K562 (cell line): ENCODE data around the gene APLNR. TPM values are rescaled to one million over a fixed set of nuclear protein-coding genes. Genes with fewer than 3 reads are reported as not detected.

Experiments
- ATAC-seq: fragments of 200-7000 bp; cut with Tn5 transposase; 3 replicates; pipeline ENCODE4 v1.9.1; 2020; ENCODE audit warnings: moderate library complexity
- Bru-seq: library from RNA; stranded (reverse); fragments of 400-500 nt; gene quantifications from one replicate; lab custom pipeline; 2021; lab: Mats Ljungman, UMichigan
- BruChase-seq, 2 experiments: library from RNA; stranded (reverse); fragments of 400-500 nt; gene quantifications; one replicate each; lab custom pipeline; 2021; lab: Mats Ljungman, UMichigan
- BruUV-seq: library from RNA; stranded (reverse); fragments of 400-500 nt; replicated peaks from 2 replicates; lab custom pipeline; 2021; lab: Mats Ljungman, UMichigan
- CTCF ChIA-PET: fragments of 300-600 bp; formaldehyde crosslinking; extraction: SDS; loops from one replicate; lab custom pipeline; 2021; ENCODE audit warnings: low intra/inter-chr PET ratio; lab: Yijun Ruan, JAX
- POLR2A ChIA-PET: fragments of 300-600, 350-650 bp; sonication (Branson Sonifier 250); formaldehyde crosslinking; extraction: SDS; loops from one replicate; lab custom pipeline; 2021; ENCODE audit warnings: antibody characterized with exemption, inconsistent platforms; lab: Yijun Ruan, JAX
- DNase-seq, 4 experiments: peaks; one replicate each; pipeline versions ENCODE4 v3.0.0 to v3.0.0-alpha.2; 2011 to 2018; ENCODE audit warnings: low spot score in 3 of 4, mixed read lengths in 3 of 4; ENCODE audit errors: extremely low read depth in 1 of 4
- FAIRE-seq: peaks from 2 replicates; lab custom pipeline; 2011; peaks lifted over from hg19 to GRCh38; lab: Jason Lieb, UNC
- H2AFZ ChIP-seq: 2 replicates; pipeline ENCODE4 v1.6.0; 2011; ENCODE audit warnings: low read depth, low read length, control low read depth, inconsistent platforms
- H3K27ac ChIP-seq: fragments of 200-600 bp; 3 replicates; pipeline ENCODE4 v1.8.0; 2011; ENCODE audit warnings: low read depth, mild to moderate bottlenecking, control low read depth, inconsistent platforms, low read length, moderate library complexity, mixed read lengths; ENCODE audit errors: extremely low read depth
- H3K27me3 ChIP-seq, 2 experiments: fragments of 300-600 bp in 1 of 2; 2 replicates in 1 of 2; 3 replicates in 1 of 2; pipeline versions ENCODE4 v1.6.0 to v1.8.0; 2011; ENCODE audit warnings: inconsistent platforms in 2 of 2, low read length in 2 of 2, mild to moderate bottlenecking in 1 of 2, mixed read lengths in 1 of 2, moderate library complexity in 1 of 2; ENCODE audit not compliant: control insufficient read depth in 2 of 2, insufficient read depth in 2 of 2
- H3K36me3 ChIP-seq: fragments of 300-600 bp; 3 replicates; pipeline ENCODE4 v1.8.0; 2011; ENCODE audit warnings: mild to moderate bottlenecking, low read length, inconsistent platforms; ENCODE audit not compliant: control insufficient read depth, insufficient read depth
- H3K4me1 ChIP-seq, 2 experiments: fragments of 200-600 bp in 1 of 2; replicated peaks in 1 of 2; 2 replicates in 1 of 2; 3 replicates in 1 of 2; pipeline versions ENCODE4 v1.5.1 to v1.8.0; 2011; ENCODE audit warnings: inconsistent platforms in 2 of 2, low read length in 2 of 2, mild to moderate bottlenecking in 1 of 2, mixed read lengths in 1 of 2, moderate library complexity in 1 of 2; ENCODE audit not compliant: control insufficient read depth in 2 of 2, insufficient read depth in 2 of 2
- H3K4me2 ChIP-seq: 2 replicates; pipeline ENCODE4 v1.6.1; 2011; ENCODE audit warnings: low read length, control low read depth, inconsistent platforms, mixed read lengths; ENCODE audit not compliant: insufficient read depth
- H3K4me3 ChIP-seq: fragments of 200-600 bp; sonication (generic), shearing (Covaris generic); 2 replicates; pipeline ENCODE4 v1.5.1; 2016; ENCODE audit warnings: control low read depth, inconsistent platforms
- H3K79me2 ChIP-seq: fragments of 200-600 bp; 3 replicates; pipeline ENCODE4 v1.8.0; 2011; ENCODE audit warnings: low read length, inconsistent platforms; ENCODE audit not compliant: control insufficient read depth, insufficient read depth
- H3K9ac ChIP-seq, 2 experiments: 2 replicates each; pipeline versions ENCODE4 v1.6.0 to v1.6.1; 2011; ENCODE audit warnings: low read depth in 2 of 2, low read length in 2 of 2, control low read depth in 1 of 2, inconsistent platforms in 1 of 2, mild to moderate bottlenecking in 1 of 2, mixed read lengths in 1 of 2; ENCODE audit not compliant: insufficient read depth in 1 of 2
- H3K9me1 ChIP-seq: one replicate; pipeline ENCODE4 v1.6.0; 2011; ENCODE audit warnings: inconsistent platforms, mild to moderate bottlenecking, low read length, moderate library complexity; ENCODE audit not compliant: control insufficient read depth, insufficient read depth
- H3K9me3 ChIP-seq: replicated peaks from 2 replicates; pipeline ENCODE4 v1.5.1; 2011; ENCODE audit warnings: low read depth, low read length, inconsistent platforms; ENCODE audit not compliant: control insufficient read depth, insufficient read depth
- H4K20me1 ChIP-seq: replicated peaks from 2 replicates; pipeline ENCODE4 v1.6.1; 2011; ENCODE audit warnings: low read length, inconsistent platforms, mixed read lengths; ENCODE audit not compliant: control insufficient read depth, insufficient read depth
- BDP1 ChIP-seq: IDR thresholded peaks from 3 replicates; pipeline ENCODE4 v1.6.1; 2011; ENCODE audit not compliant: insufficient read length, insufficient read depth
- CBFA2T3 ChIP-seq: fragments of 450-650 bp; IDR thresholded peaks from 2 replicates; pipeline ENCODE4 v1.6.1; 2017
- FUS ChIP-seq: fragments of 200-400 bp; formaldehyde crosslinking; optimal IDR thresholded peaks from 2 replicates; pipeline ENCODE3; 2017; ENCODE audit warnings: low read depth, low read length
- GATA2 ChIP-seq: sonication (generic); formaldehyde crosslinking; IDR thresholded peaks from 2 replicates; pipeline ENCODE4 v1.4.0; 2020; ENCODE audit warnings: mild to moderate bottlenecking, missing genetic modification reagents
- GTF2A2 ChIP-seq: IDR thresholded peaks from 2 replicates; pipeline ENCODE4 v1.6.1; 2016; ENCODE audit warnings: mild to moderate bottlenecking, missing genetic modification characterization, missing compliant biosample characterization
- HDAC1 ChIP-seq, 2 experiments: fragments of 450-650 bp; IDR thresholded peaks; 2 replicates each; pipeline ENCODE4 v1.6.1; 2016 to 2017; ENCODE audit warnings: inconsistent platforms in 1 of 2, mild to moderate bottlenecking in 1 of 2, moderate library complexity in 1 of 2
- KAT2B ChIP-seq: IDR thresholded peaks from one replicate; pipeline ENCODE4 v1.6.1; 2012; ENCODE audit warnings: low read depth, mild to moderate bottlenecking, control low read depth, inconsistent platforms, low read length, moderate library complexity
- MCM5 ChIP-seq: fragments of 450-650 bp; IDR thresholded peaks from 2 replicates; pipeline ENCODE4 v1.6.1; 2016; ENCODE audit warnings: low read depth
- POLR2AphosphoS5 ChIP-seq: IDR thresholded peaks from 2 replicates; pipeline ENCODE4 v1.6.1; 2011; ENCODE audit warnings: mild to moderate bottlenecking, low read depth, low read length, moderate library complexity; ENCODE audit not compliant: control insufficient read depth, insufficient read depth
- SMARCA5 ChIP-seq: fragments of 450-650 bp; IDR thresholded peaks from 2 replicates; pipeline ENCODE4 v1.6.1; 2016
- XRCC5 ChIP-seq: fragments of 200-400 bp; formaldehyde crosslinking; IDR thresholded peaks from 2 replicates; pipeline ENCODE4 v1.6.1; 2017; ENCODE audit warnings: low read depth, mild to moderate bottlenecking, low read length
- ZBTB8A ChIP-seq: fragments of 450-650 bp; IDR thresholded peaks from 2 replicates; pipeline ENCODE4 v1.6.1; 2018; ENCODE audit warnings: mild to moderate bottlenecking, moderate library complexity; ENCODE audit not compliant: partially characterized antibody
- ZNF668 ChIP-seq: fragments of 250-450 bp; sonication (Bioruptor Pico); IDR thresholded peaks from 2 replicates; pipeline ENCODE4 v1.8.0; 2022; ENCODE audit warnings: mild to moderate bottlenecking, inconsistent platforms
- ZNF76 ChIP-seq: fragments of 250-450 bp; sonication (Bioruptor Pico); IDR thresholded peaks from 2 replicates; pipeline ENCODE4 v1.4.0; 2020; ENCODE audit warnings: mild to moderate bottlenecking, moderate library complexity, borderline replicate concordance
- WGBS: fragments of 100-300 bp; shearing (Covaris generic); methylation state at CpG from one replicate; pipeline ENCODE4 v1.1.6; 2016; ENCODE audit warnings: low coverage, mixed read lengths; ENCODE audit not compliant: insufficient coverage; ENCODE audit errors: missing lambda C conversion rate; 5-methylcytosine and 5-hydroxymethylcytosine counted together
- in situ Hi-C: fragments of 300-500 bp; cut with MboI; formaldehyde crosslinking; loops from 4 replicates; pipeline ENCODE4 v1.15.0; 2018; ENCODE audit warnings: inconsistent platforms, mixed read lengths
- intact Hi-C: fragments of 100-400 bp; cut with micrococcal nuclease; formaldehyde crosslinking; loops from 2 replicates; pipeline ENCODE4 v1.14.2; 2022
- long read RNA-seq, 3 experiments: library from polyadenylated mRNA in 2 of 3; library from RNA in 1 of 3; unstranded in 2 of 3; stranded (forward) in 1 of 3; transcript quantifications; one replicate each; pipeline ENCODE4 v2.0.0, GENCODE V29; 2019 to 2022
- polyA minus RNA-seq, 3 experiments: library from RNA; depleted of rRNA, polyadenylated mRNA; stranded (reverse); fragments of >200 nt; gene quantifications; 2 replicates each; pipeline ENCODE4 v1.2.3, GENCODE V29; 2011
- polyA plus RNA-seq, 8 experiments: library from polyadenylated mRNA; depleted of rRNA in 4 of 8; stranded (reverse) in 5 of 8; unstranded in 3 of 8; fragments of >200 nt; fragmentation: Nextera tagmentation in 2 of 8; fragmentation: Illumina TruSeq in 1 of 8; extraction: Ambion mirVana in 2 of 8; extraction: Trizol in 1 of 8; gene quantifications; 2 replicates each; pipeline versions ENCODE4 v1.2.1 to v1.2.3, GENCODE V29; 2011 to 2014; ENCODE audit warnings: inconsistent platforms in 1 of 8, missing spikeins in 1 of 8
- total RNA-seq, 7 experiments: library from RNA; depleted of rRNA in 6 of 7; stranded (reverse); fragments of >200 nt in 6 of 7; fragmentation: Illumina TruSeq in 2 of 7; extraction: Trizol in 2 of 7; gene quantifications; 2 replicates each; pipeline versions ENCODE4 v1.2.1 to v1.2.3, GENCODE V29; 2011 to 2021; ENCODE audit warnings: low replicate concordance in 1 of 7
- TF ChIP-seq, protein P1 (sequence below): sonication (generic); formaldehyde crosslinking; IDR thresholded peaks from 2 replicates; pipeline ENCODE4 v1.8.0; 2023; ENCODE audit warnings: mild to moderate bottlenecking, missing genetic modification reagents
- TF ChIP-seq, protein P2 (sequence below): fragments of 450-650 bp; formaldehyde crosslinking; IDR thresholded peaks from 2 replicates; pipeline ENCODE4 v1.4.0; 2022; ENCODE audit warnings: missing genetic modification characterization

The APLNR gene
- 10.9 and 17.6 TPM in 2 replicates for total RNA-seq (2011; cell fraction: chromatin; rRNA removed; ENCODE audit: low replicate concordance)
- 24.2 and 27.0 TPM in 2 replicates for total RNA-seq (2011; cell fraction: nucleolus; rRNA removed)
- total RNA-seq (2011; cell fraction: nucleoplasm; rRNA removed) = 22.6 and 26.2 TPM in 2 replicates
- total RNA-seq (2014; rRNA removed) (0.50 and 0.86 TPM in 2 replicates), total RNA-seq (2014; rRNA removed; fragmentation: Illumina TruSeq; extraction: Trizol) (0.58 and 0.61 TPM in 2 replicates), total RNA-seq (2015; rRNA removed; fragmentation: Illumina TruSeq; extraction: Trizol) (0.65 and 0.72 TPM in 2 replicates), total RNA-seq (2021) (1.9 and 2.0 TPM in 2 replicates), polyA plus RNA-seq (2011; rRNA removed) (2.0 and 2.1 TPM in 2 replicates), polyA plus RNA-seq (2014; fragmentation: Illumina TruSeq; extraction: Trizol) (1.7 and 1.9 TPM in 2 replicates), polyA plus RNA-seq (2014; fragmentation: Nextera tagmentation; extraction: Ambion mirVana) (under 1 TPM; 0.15 to 0.41 TPM), polyA plus RNA-seq (2014; rRNA removed) (0.94 and 1.4 TPM in 2 replicates), polyA minus RNA-seq (2011; rRNA and poly(A)+ RNA removed) (1.5 and 2.6 TPM in 2 replicates), Bru-seq, nascent RNA (percentile 47 among the genes with signal in this experiment), BruChase-seq, experiment 1, labeled RNA remaining after a 2-hour chase (percentile 42 among the genes with signal in this experiment), BruChase-seq, experiment 2, labeled RNA remaining after a 6-hour chase (percentile 46 among the genes with signal in this experiment)
- polyA plus RNA-seq (2011; cell fraction: cytosol; rRNA removed) = 1.9 and 4.8 TPM in 2 replicates
- 2.5 and 4.0 TPM in 2 replicates for polyA plus RNA-seq (2011; cell fraction: nucleus; rRNA removed)
- 1.4 and 2.6 TPM in 2 replicates for polyA plus RNA-seq (2012)
- polyA minus RNA-seq (2011; cell fraction: cytosol; rRNA and poly(A)+ RNA removed) = 0.91 and 1.7 TPM in 2 replicates
- polyA minus RNA-seq (2011; cell fraction: nucleus; rRNA and poly(A)+ RNA removed) = 1.8 and 1.9 TPM in 2 replicates
- long read RNA-seq, experiment 1, transcript APLNR-202 (1 exons, 3,609 nt) = major isoform, 6 of 6 reads
- long read RNA-seq, experiment 1, partial matches to known transcripts = 0 of 6 reads
- long read RNA-seq, experiment 1, other reads (novel, unspliced or antisense) = 0 of 6 reads
- long read RNA-seq, experiment 2, partial matches to known transcripts = 0 of 3 reads
- long read RNA-seq, experiment 2, other reads (novel, unspliced or antisense) = 0 of 3 reads
- long read RNA-seq, experiment 3, partial matches to known transcripts = 0 of 1 reads
- long read RNA-seq, experiment 3, other reads (novel, unspliced or antisense) = 0 of 1 reads

DNA sequence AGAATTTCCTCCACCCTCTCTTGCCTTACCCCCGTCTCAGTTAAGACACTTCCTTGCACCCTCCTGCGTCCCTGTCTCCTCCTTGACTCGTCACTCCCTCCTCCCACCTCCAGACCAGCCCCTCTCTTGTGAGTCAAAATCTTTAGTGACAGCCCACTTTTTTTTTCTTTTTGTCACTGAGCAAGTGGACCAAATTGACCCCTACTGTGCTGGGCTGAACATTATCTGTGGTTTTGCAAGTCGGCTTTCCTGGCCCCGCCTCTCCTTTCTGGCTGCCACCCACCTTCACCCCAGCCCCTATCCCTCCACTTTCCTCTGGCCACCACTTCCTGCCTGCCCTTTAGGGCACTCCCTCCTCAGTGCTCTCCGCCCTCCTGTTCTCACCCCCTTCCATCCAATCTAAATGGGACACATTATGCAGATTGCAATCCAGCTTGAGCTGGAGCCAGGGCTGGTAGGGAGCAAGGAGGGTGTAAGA lies at the start of gene APLNR:
Gene APLNR (minus strand): TSS at position 47 of the 478 bp plus-strand sequence. CDS start 246 bp downstream, outside the sequence.
- Histone ChIP-seq H3K79me2 (no peaks in the 10 kb centered on the region; the same call in 2 of the 3 replicates), H3K4me3 (no peak within 1 kb of the TSS), H3K9me1 (no peaks in the 10 kb centered on the region), H4K20me1 (no peaks in the 10 kb centered on the region; the same call in 1 of the 2 replicates), H3K4me1 (peaks cover 36 to 64% of the 10 kb centered on the region in 2 experiments), H3K4me2 (peak within 1 kb of the TSS; percentile 77), H3K27me3 (peaks cover 0 to 2% of the 10 kb centered on the region in 2 experiments; a peak in 4 of 5 replicates), H2AFZ (peak within 1 kb of the TSS; percentile 73), H3K9me3 (no peaks in the 10 kb centered on the region), H3K27ac (peak within 1 kb of the TSS; percentile 16; the same call in 1 of the 3 replicates), H3K9ac (peak within 1 kb of the TSS; percentile 48 to 83), H3K36me3 (no peaks in the 10 kb centered on the region)
- BruUV-seq = no TSS peak
- intact Hi-C loops = no loop called here
- 0% methylated on average over 6 of the region's 6 CpGs for WGBS
- FAIRE-seq (peak; percentile 95), DNase-seq (peak; percentile 63 to 91 (median 73)), ATAC-seq (peak; percentile 84)
- CTCF ChIA-PET = no interaction called here
- in situ Hi-C loops = no loop called here
- POLR2A ChIA-PET = interaction anchor here (0.6 to 1.5 kb wide), 2 partner anchors 12 to 889 kb away, joined by 3 read pairs; no protein-coding TSS in a partner anchor
- TF ChIP-seq CBFA2T3 = peak; percentile 56
- no peak for TF ChIP-seq ZNF668 (CRISPR knock-in tag)
- no peak for TF ChIP-seq SMARCA5
- no peak for TF ChIP-seq POLR2AphosphoS5
- no peak for TF ChIP-seq MCM5
- TF ChIP-seq XRCC5 = no peak
- TF ChIP-seq ZNF76 (CRISPR knock-in tag) = no peak
- TF ChIP-seq, protein P1, sequence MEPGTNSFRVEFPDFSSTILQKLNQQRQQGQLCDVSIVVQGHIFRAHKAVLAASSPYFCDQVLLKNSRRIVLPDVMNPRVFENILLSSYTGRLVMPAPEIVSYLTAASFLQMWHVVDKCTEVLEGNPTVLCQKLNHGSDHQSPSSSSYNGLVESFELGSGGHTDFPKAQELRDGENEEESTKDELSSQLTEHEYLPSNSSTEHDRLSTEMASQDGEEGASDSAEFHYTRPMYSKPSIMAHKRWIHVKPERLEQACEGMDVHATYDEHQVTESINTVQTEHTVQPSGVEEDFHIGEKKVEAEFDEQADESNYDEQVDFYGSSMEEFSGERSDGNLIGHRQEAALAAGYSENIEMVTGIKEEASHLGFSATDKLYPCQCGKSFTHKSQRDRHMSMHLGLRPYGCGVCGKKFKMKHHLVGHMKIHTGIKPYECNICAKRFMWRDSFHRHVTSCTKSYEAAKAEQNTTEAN (CRISPR knock-in tag) = no peak
- no peak for TF ChIP-seq ZBTB8A
- TF ChIP-seq GTF2A2 (tag) = no peak
- TF ChIP-seq BDP1 = no peak
- no peak for TF ChIP-seq KAT2B
- TF ChIP-seq FUS = no peak
- TF ChIP-seq HDAC1 (IDR thresholded peaks at IDR 0.05) = no peak
- TF ChIP-seq GATA2 (CRISPR knock-in tag) = no peak
- TF ChIP-seq, protein P2, sequence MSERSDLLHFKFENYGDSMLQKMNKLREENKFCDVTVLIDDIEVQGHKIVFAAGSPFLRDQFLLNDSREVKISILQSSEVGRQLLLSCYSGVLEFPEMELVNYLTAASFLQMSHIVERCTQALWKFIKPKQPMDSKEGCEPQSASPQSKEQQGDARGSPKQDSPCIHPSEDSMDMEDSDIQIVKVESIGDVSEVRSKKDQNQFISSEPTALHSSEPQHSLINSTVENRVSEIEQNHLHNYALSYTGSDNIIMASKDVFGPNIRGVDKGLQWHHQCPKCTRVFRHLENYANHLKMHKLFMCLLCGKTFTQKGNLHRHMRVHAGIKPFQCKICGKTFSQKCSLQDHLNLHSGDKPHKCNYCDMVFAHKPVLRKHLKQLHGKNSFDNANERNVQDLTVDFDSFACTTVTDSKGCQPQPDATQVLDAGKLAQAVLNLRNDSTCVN = no peak
